ENCODE measurements around the gene ITGAV.

DNA sequence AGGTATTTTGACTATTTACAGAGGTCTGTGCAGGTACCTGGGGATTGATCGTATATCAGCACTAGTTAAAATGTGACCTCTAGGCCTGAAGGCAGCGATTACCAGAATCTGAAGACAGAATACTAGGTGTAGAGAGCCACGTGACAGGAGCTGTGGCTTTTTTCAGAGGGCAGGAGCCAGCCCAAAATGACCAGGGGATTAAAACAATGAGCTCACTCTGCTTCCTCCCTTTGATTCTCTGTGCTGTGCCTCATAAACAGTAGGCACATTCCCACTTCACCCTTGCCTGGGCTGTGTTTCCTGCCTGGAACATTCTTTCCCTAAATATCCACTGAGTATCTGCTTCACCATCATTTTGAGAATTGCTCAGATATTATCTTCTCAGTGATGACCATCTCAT, 15.2 kb downstream of the ITGAV start:
- TF ChIP-seq, protein P1, sequence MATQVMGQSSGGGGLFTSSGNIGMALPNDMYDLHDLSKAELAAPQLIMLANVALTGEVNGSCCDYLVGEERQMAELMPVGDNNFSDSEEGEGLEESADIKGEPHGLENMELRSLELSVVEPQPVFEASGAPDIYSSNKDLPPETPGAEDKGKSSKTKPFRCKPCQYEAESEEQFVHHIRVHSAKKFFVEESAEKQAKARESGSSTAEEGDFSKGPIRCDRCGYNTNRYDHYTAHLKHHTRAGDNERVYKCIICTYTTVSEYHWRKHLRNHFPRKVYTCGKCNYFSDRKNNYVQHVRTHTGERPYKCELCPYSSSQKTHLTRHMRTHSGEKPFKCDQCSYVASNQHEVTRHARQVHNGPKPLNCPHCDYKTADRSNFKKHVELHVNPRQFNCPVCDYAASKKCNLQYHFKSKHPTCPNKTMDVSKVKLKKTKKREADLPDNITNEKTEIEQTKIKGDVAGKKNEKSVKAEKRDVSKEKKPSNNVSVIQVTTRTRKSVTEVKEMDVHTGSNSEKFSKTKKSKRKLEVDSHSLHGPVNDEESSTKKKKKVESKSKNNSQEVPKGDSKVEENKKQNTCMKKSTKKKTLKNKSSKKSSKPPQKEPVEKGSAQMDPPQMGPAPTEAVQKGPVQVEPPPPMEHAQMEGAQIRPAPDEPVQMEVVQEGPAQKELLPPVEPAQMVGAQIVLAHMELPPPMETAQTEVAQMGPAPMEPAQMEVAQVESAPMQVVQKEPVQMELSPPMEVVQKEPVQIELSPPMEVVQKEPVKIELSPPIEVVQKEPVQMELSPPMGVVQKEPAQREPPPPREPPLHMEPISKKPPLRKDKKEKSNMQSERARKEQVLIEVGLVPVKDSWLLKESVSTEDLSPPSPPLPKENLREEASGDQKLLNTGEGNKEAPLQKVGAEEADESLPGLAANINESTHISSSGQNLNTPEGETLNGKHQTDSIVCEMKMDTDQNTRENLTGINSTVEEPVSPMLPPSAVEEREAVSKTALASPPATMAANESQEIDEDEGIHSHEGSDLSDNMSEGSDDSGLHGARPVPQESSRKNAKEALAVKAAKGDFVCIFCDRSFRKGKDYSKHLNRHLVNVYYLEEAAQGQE (IDR thresholded peaks at IDR 0.05; ENCODE audit: insufficient read depth in 1 of 2, low read depth in 2 of 2, low read length in 2 of 2): no peak
- TF ChIP-seq POLR2AphosphoS5 (IDR thresholded peaks at IDR 0.05; ENCODE audit: low read depth, low read length) (no peak), SIN3A (IDR thresholded peaks at IDR 0.05; ENCODE audit: borderline replicate concordance, insufficient read depth, low read length) (no peak), TAF1 (IDR thresholded peaks at IDR 0.05; ENCODE audit: borderline replicate concordance, insufficient read depth, low read length) (no peak)

All from PFSK-1 (cell line).